Endothelial cell of umbilical vein (primary cell): ENCODE results near the gene PAPPA. TPM values are rescaled to one million over a fixed set of nuclear protein-coding genes. Genes with fewer than 3 reads are reported as not detected.

Experiments
- BruUV-seq: library from RNA; stranded (reverse); fragments of 400-500 nt; replicated peaks from 2 replicates; lab custom pipeline; 2021; lab: Mats Ljungman, UMichigan
- CTCF ChIA-PET: fragments of 300-600, 350-600 bp; sonication (Branson Sonifier 250); formaldehyde crosslinking; loops from one replicate; lab custom pipeline; 2021; ENCODE audit warnings: antibody characterized with exemption, inconsistent platforms; lab: Charles Lee
- POLR2A ChIA-PET: fragments of 300-600, 350-600 bp; sonication (Branson Sonifier 250); formaldehyde crosslinking; loops from one replicate; lab custom pipeline; 2021; ENCODE audit warnings: antibody characterized with exemption, inconsistent platforms; lab: Charles Lee
- DNase-seq: peaks from one replicate; pipeline ENCODE4 v3.0.0-alpha.2; 2011; ENCODE audit warnings: low read depth, low spot score
- FAIRE-seq: peaks from 2 replicates; lab custom pipeline; 2011; peaks lifted over from hg19 to GRCh38; lab: Jason Lieb, UNC
- H2AFZ ChIP-seq: 2 replicates; pipeline ENCODE4 v1.6.0; 2012; ENCODE audit warnings: low read depth, low read length, control low read depth, inconsistent platforms
- H3K27ac ChIP-seq: 2 replicates; pipeline ENCODE4 v1.5.1; 2011; ENCODE audit warnings: low read depth, mild to moderate bottlenecking, control low read depth, low read length, moderate library complexity; ENCODE audit not compliant: insufficient read depth
- H3K27me3 ChIP-seq, 2 experiments: 2 replicates each; pipeline versions ENCODE4 v1.6.0 to v1.6.1; 2011; ENCODE audit warnings: low read length in 2 of 2, mixed read lengths in 1 of 2; ENCODE audit not compliant: control insufficient read depth in 2 of 2, insufficient read depth in 2 of 2
- H3K36me3 ChIP-seq, 2 experiments: 2 replicates in 1 of 2; 3 replicates in 1 of 2; pipeline ENCODE4 v1.5.1; 2011; ENCODE audit warnings: low read length in 2 of 2, mild to moderate bottlenecking in 1 of 2, moderate library complexity in 1 of 2; ENCODE audit not compliant: control insufficient read depth in 2 of 2, insufficient read depth in 2 of 2; ENCODE audit errors: extremely low read depth in 1 of 2
- H3K4me1 ChIP-seq: 3 replicates; pipeline ENCODE4 v1.5.1; 2011; ENCODE audit warnings: mild to moderate bottlenecking, low read length; ENCODE audit not compliant: control insufficient read depth, insufficient read depth; ENCODE audit errors: extremely low read depth
- H3K4me2 ChIP-seq: 2 replicates; pipeline ENCODE4 v1.6.1; 2011; ENCODE audit warnings: low read length, control low read depth, mixed read lengths; ENCODE audit not compliant: insufficient read depth
- H3K4me3 ChIP-seq, 3 experiments: fragments of 200-600 bp in 1 of 3; sonication (generic), shearing (Covaris generic) in 1 of 3; replicated peaks in 1 of 3; 2 replicates each; pipeline ENCODE4 v1.5.1; 2011 to 2016; ENCODE audit warnings: control low read depth in 3 of 3, low read length in 3 of 3, mild to moderate bottlenecking in 2 of 3, inconsistent platforms in 1 of 3, low read depth in 1 of 3, moderate library complexity in 1 of 3; ENCODE audit not compliant: insufficient read depth in 1 of 3
- H3K79me2 ChIP-seq: 2 replicates; pipeline ENCODE4 v1.6.0; 2012; ENCODE audit warnings: low read length, inconsistent platforms; ENCODE audit not compliant: control insufficient read depth, insufficient read depth
- H3K9ac ChIP-seq: replicated peaks from 2 replicates; pipeline ENCODE3; 2011; ENCODE audit warnings: low read length, control low read depth; ENCODE audit not compliant: insufficient read depth; ENCODE audit errors: extremely low read depth
- H3K9me1 ChIP-seq: replicated peaks from 3 replicates; pipeline ENCODE4 v1.6.0; 2011; ENCODE audit warnings: mild to moderate bottlenecking, low read length; ENCODE audit not compliant: control insufficient read depth, insufficient read depth; ENCODE audit errors: extremely low read depth
- H3K9me3 ChIP-seq: replicated peaks from 2 replicates; pipeline ENCODE4 v1.5.1; 2012; ENCODE audit warnings: low read length, inconsistent platforms; ENCODE audit not compliant: control insufficient read depth, insufficient read depth
- H4K20me1 ChIP-seq: replicated peaks from 2 replicates; pipeline ENCODE3; 2011; ENCODE audit warnings: mild to moderate bottlenecking, low read length; ENCODE audit not compliant: control insufficient read depth, insufficient read depth; ENCODE audit errors: extremely low read depth
- CTCF ChIP-seq, 2 donors: IDR thresholded peaks; 1 replicate in 1 of 2; 2 replicates in 1 of 2; pipeline ENCODE4 v1.5.1; 2011; ENCODE audit warnings: low read length in 2 of 2, mild to moderate bottlenecking in 2 of 2, moderate library complexity in 2 of 2, control low read depth in 1 of 2, inconsistent platforms in 1 of 2, low read depth in 1 of 2; ENCODE audit not compliant: insufficient read depth in 1 of 2; ENCODE audit errors: extremely low read depth in 1 of 2
- EZH2 ChIP-seq: IDR thresholded peaks from 2 replicates; pipeline ENCODE4 v1.6.1; 2012; ENCODE audit warnings: borderline replicate concordance, low read depth, mild to moderate bottlenecking, moderate library complexity, low read length, inconsistent platforms; ENCODE audit not compliant: severe bottlenecking
- FOS ChIP-seq: IDR thresholded peaks from 2 replicates; pipeline ENCODE4 v1.6.1; 2011; ENCODE audit warnings: mild to moderate bottlenecking, low read length, moderate library complexity, borderline replicate concordance; ENCODE audit not compliant: insufficient read depth
- GATA2 ChIP-seq: IDR thresholded peaks from 2 replicates; pipeline ENCODE4 v1.7.0; 2011; ENCODE audit warnings: low read depth, mild to moderate bottlenecking, moderate library complexity, mixed read lengths, low read length; ENCODE audit not compliant: insufficient read length, insufficient read depth
- JUN ChIP-seq: IDR thresholded peaks from 2 replicates; pipeline ENCODE4 v1.6.1; 2011; ENCODE audit warnings: borderline replicate concordance, low read depth; ENCODE audit not compliant: insufficient read length, insufficient read depth
- MYC ChIP-seq: IDR thresholded peaks from one replicate; pipeline ENCODE4 v1.6.1; 2011; ENCODE audit warnings: mild to moderate bottlenecking, low read depth, low read length
- POLR2A ChIP-seq: IDR thresholded peaks from 2 replicates; pipeline ENCODE4 v1.6.1; 2012; ENCODE audit warnings: low read depth, mild to moderate bottlenecking, control low read depth, low read length
- POLR2AphosphoS5 ChIP-seq: IDR thresholded peaks from 2 replicates; pipeline ENCODE4 v1.6.1; 2012; ENCODE audit warnings: low read depth, mild to moderate bottlenecking, control low read depth, low read length, moderate library complexity; ENCODE audit not compliant: insufficient read depth
- dilution Hi-C: fragments of 300-500 bp; cut with MboI; formaldehyde crosslinking; loops from one replicate; pipeline ENCODE4 v1.15.0; 2019; ENCODE audit warnings: low sequenced_read_pairs; ENCODE audit not compliant: extremely low pct_ligation_motif_present
- intact Hi-C: fragments of 100-400 bp; cut with micrococcal nuclease; formaldehyde crosslinking; loops from one replicate; pipeline ENCODE4 v1.10.0; 2022
- polyA plus RNA-seq, 4 experiments: library from polyadenylated mRNA; depleted of rRNA in 3 of 4; stranded (reverse) in 3 of 4; unstranded in 1 of 4; fragments of >200 nt; gene quantifications; 2 replicates each; pipeline versions ENCODE4 v1.2.1 to v1.2.3, GENCODE V29; 2011 to 2012; ENCODE audit warnings: missing spikeins in 1 of 4
- total RNA-seq: library from RNA; stranded (reverse); gene quantifications from 2 replicates; pipeline ENCODE4 v1.2.3, GENCODE V29; 2021
- TF ChIP-seq, protein P1 (sequence below): IDR thresholded peaks from 2 replicates; pipeline ENCODE4 v1.6.1; 2011; ENCODE audit not compliant: insufficient read depth, insufficient read length

Gene PAPPA
- total and polyA plus RNA-seq, 2 donors (not counting 3 experiments of a cell fraction or from before 2014, with no cell fraction given): 0.13 to 0.41 TPM

- H2AFZ ChIP-seq: no peak overlapping the region
- H3K27me3 ChIP-seq: no peaks in the 10 kb centered on the region
- no peak for DNase-seq
- intact Hi-C loops: no loop called here
- POLR2A ChIA-PET: no interaction called here
- H3K9me1 ChIP-seq: no peaks in the 10 kb centered on the region
- no peaks in the 10 kb centered on the region for H3K4me1 ChIP-seq
- H3K4me3 ChIP-seq: no peak overlapping the region
- no peak overlapping the region for H3K27ac ChIP-seq
- H3K4me2 ChIP-seq: no peak overlapping the region
- no peaks in the 10 kb centered on the region for H3K36me3 ChIP-seq
- no peaks in the 10 kb centered on the region for H3K79me2 ChIP-seq
- H3K9ac ChIP-seq: no peak overlapping the region
- H3K9me3 ChIP-seq: no peaks in the 10 kb centered on the region
- BruUV-seq: no TSS peak
- no peak for TF ChIP-seq EZH2
- no peak for TF ChIP-seq GATA2
- TF ChIP-seq JUN: no peak
- TF ChIP-seq MYC: no peak
- no peak for TF ChIP-seq POLR2A
- no peak for FAIRE-seq
- dilution Hi-C loops: no loop called here
- H4K20me1 ChIP-seq: no peaks in the 10 kb centered on the region
- CTCF ChIA-PET: no interaction called here
Measured at GRCh38 chr9:116316246-116316645, 162.7 kb downstream of the PAPPA start.

GRCh38 chr9:116317503-116317902 lies 163.9 kb downstream of the PAPPA start:
- H3K9me1 ChIP-seq: no peaks in the 10 kb centered on the region
- H3K27ac ChIP-seq: no peak overlapping the region
- H3K79me2 ChIP-seq: no peaks in the 10 kb centered on the region
- ChIA-PET POLR2A (no interaction called here), CTCF (no interaction called here)
- H3K4me2 ChIP-seq: no peak overlapping the region
- H3K9ac ChIP-seq: no peak overlapping the region
- TF ChIP-seq CTCF (IDR thresholded peaks at IDR 0.05; ENCODE audit: extremely low read depth in 1 of 2, insufficient read depth in 1 of 2, low read depth in 1 of 2, low read length in 2 of 2) (no peak), POLR2AphosphoS5 (no peak), MYC (no peak), GATA2 (no peak), POLR2A (no peak), JUN (no peak), FOS (no peak), EZH2 (no peak)
- TF ChIP-seq, protein P1, sequence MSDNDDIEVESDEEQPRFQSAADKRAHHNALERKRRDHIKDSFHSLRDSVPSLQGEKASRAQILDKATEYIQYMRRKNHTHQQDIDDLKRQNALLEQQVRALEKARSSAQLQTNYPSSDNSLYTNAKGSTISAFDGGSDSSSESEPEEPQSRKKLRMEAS: no peak
- H3K27me3 ChIP-seq: no peaks in the 10 kb centered on the region
- no peak overlapping the region for H2AFZ ChIP-seq
- FAIRE-seq (no peak), DNase-seq (no peak)
- H3K36me3 ChIP-seq: no peaks in the 10 kb centered on the region
- BruUV-seq: no TSS peak
- H4K20me1 ChIP-seq: no peaks in the 10 kb centered on the region
- H3K9me3 ChIP-seq: no peaks in the 10 kb centered on the region
- dilution Hi-C loops: no loop called here
- intact Hi-C loops: no loop called here
- no peaks in the 10 kb centered on the region for H3K4me1 ChIP-seq
- no peak overlapping the region for H3K4me3 ChIP-seq
